Endothelial cell of umbilical vein (primary cell): ENCODE data around the gene NCKAP5. TPM values are rescaled to one million over a fixed set of nuclear protein-coding genes. Genes with fewer than 3 reads are reported as not detected.

Source experiments
- BruUV-seq: library from RNA; stranded (reverse); fragments of 400-500 nt; replicated peaks from 2 replicates; lab custom pipeline; 2021; lab: Mats Ljungman, UMichigan
- CTCF ChIA-PET: fragments of 300-600, 350-600 bp; sonication (Branson Sonifier 250); formaldehyde crosslinking; loops from one replicate; lab custom pipeline; 2021; ENCODE audit warnings: antibody characterized with exemption, inconsistent platforms; lab: Charles Lee
- POLR2A ChIA-PET: fragments of 300-600, 350-600 bp; sonication (Branson Sonifier 250); formaldehyde crosslinking; loops from one replicate; lab custom pipeline; 2021; ENCODE audit warnings: antibody characterized with exemption, inconsistent platforms; lab: Charles Lee
- DNase-seq: peaks from one replicate; pipeline ENCODE4 v3.0.0-alpha.2; 2011; ENCODE audit warnings: low read depth, low spot score
- FAIRE-seq: peaks from 2 replicates; lab custom pipeline; 2011; peaks lifted over from hg19 to GRCh38; lab: Jason Lieb, UNC
- H2AFZ ChIP-seq: 2 replicates; pipeline ENCODE4 v1.6.0; 2012; ENCODE audit warnings: low read depth, low read length, control low read depth, inconsistent platforms
- H3K27ac ChIP-seq: 2 replicates; pipeline ENCODE4 v1.5.1; 2011; ENCODE audit warnings: low read depth, mild to moderate bottlenecking, control low read depth, low read length, moderate library complexity; ENCODE audit not compliant: insufficient read depth
- H3K27me3 ChIP-seq, 2 experiments: 2 replicates each; pipeline versions ENCODE4 v1.6.0 to v1.6.1; 2011; ENCODE audit warnings: low read length in 2 of 2, mixed read lengths in 1 of 2; ENCODE audit not compliant: control insufficient read depth in 2 of 2, insufficient read depth in 2 of 2
- H3K36me3 ChIP-seq, 2 experiments: 2 replicates in 1 of 2; 3 replicates in 1 of 2; pipeline ENCODE4 v1.5.1; 2011; ENCODE audit warnings: low read length in 2 of 2, mild to moderate bottlenecking in 1 of 2, moderate library complexity in 1 of 2; ENCODE audit not compliant: control insufficient read depth in 2 of 2, insufficient read depth in 2 of 2; ENCODE audit errors: extremely low read depth in 1 of 2
- H3K4me1 ChIP-seq: 3 replicates; pipeline ENCODE4 v1.5.1; 2011; ENCODE audit warnings: mild to moderate bottlenecking, low read length; ENCODE audit not compliant: control insufficient read depth, insufficient read depth; ENCODE audit errors: extremely low read depth
- H3K4me2 ChIP-seq: 2 replicates; pipeline ENCODE4 v1.6.1; 2011; ENCODE audit warnings: low read length, control low read depth, mixed read lengths; ENCODE audit not compliant: insufficient read depth
- H3K4me3 ChIP-seq, 3 experiments: fragments of 200-600 bp in 1 of 3; sonication (generic), shearing (Covaris generic) in 1 of 3; replicated peaks in 1 of 3; 2 replicates each; pipeline ENCODE4 v1.5.1; 2011 to 2016; ENCODE audit warnings: control low read depth in 3 of 3, low read length in 3 of 3, mild to moderate bottlenecking in 2 of 3, inconsistent platforms in 1 of 3, low read depth in 1 of 3, moderate library complexity in 1 of 3; ENCODE audit not compliant: insufficient read depth in 1 of 3
- H3K79me2 ChIP-seq: 2 replicates; pipeline ENCODE4 v1.6.0; 2012; ENCODE audit warnings: low read length, inconsistent platforms; ENCODE audit not compliant: control insufficient read depth, insufficient read depth
- H3K9ac ChIP-seq: replicated peaks from 2 replicates; pipeline ENCODE3; 2011; ENCODE audit warnings: low read length, control low read depth; ENCODE audit not compliant: insufficient read depth; ENCODE audit errors: extremely low read depth
- H3K9me1 ChIP-seq: replicated peaks from 3 replicates; pipeline ENCODE4 v1.6.0; 2011; ENCODE audit warnings: mild to moderate bottlenecking, low read length; ENCODE audit not compliant: control insufficient read depth, insufficient read depth; ENCODE audit errors: extremely low read depth
- H3K9me3 ChIP-seq: replicated peaks from 2 replicates; pipeline ENCODE4 v1.5.1; 2012; ENCODE audit warnings: low read length, inconsistent platforms; ENCODE audit not compliant: control insufficient read depth, insufficient read depth
- H4K20me1 ChIP-seq: replicated peaks from 2 replicates; pipeline ENCODE3; 2011; ENCODE audit warnings: mild to moderate bottlenecking, low read length; ENCODE audit not compliant: control insufficient read depth, insufficient read depth; ENCODE audit errors: extremely low read depth
- CTCF ChIP-seq, 2 donors: IDR thresholded peaks; 1 replicate in 1 of 2; 2 replicates in 1 of 2; pipeline ENCODE4 v1.5.1; 2011; ENCODE audit warnings: low read length in 2 of 2, mild to moderate bottlenecking in 2 of 2, moderate library complexity in 2 of 2, control low read depth in 1 of 2, inconsistent platforms in 1 of 2, low read depth in 1 of 2; ENCODE audit not compliant: insufficient read depth in 1 of 2; ENCODE audit errors: extremely low read depth in 1 of 2
- EZH2 ChIP-seq: IDR thresholded peaks from 2 replicates; pipeline ENCODE4 v1.6.1; 2012; ENCODE audit warnings: borderline replicate concordance, low read depth, mild to moderate bottlenecking, moderate library complexity, low read length, inconsistent platforms; ENCODE audit not compliant: severe bottlenecking
- FOS ChIP-seq: IDR thresholded peaks from 2 replicates; pipeline ENCODE4 v1.6.1; 2011; ENCODE audit warnings: mild to moderate bottlenecking, low read length, moderate library complexity, borderline replicate concordance; ENCODE audit not compliant: insufficient read depth
- GATA2 ChIP-seq: IDR thresholded peaks from 2 replicates; pipeline ENCODE4 v1.7.0; 2011; ENCODE audit warnings: low read depth, mild to moderate bottlenecking, moderate library complexity, mixed read lengths, low read length; ENCODE audit not compliant: insufficient read length, insufficient read depth
- JUN ChIP-seq: IDR thresholded peaks from 2 replicates; pipeline ENCODE4 v1.6.1; 2011; ENCODE audit warnings: borderline replicate concordance, low read depth; ENCODE audit not compliant: insufficient read length, insufficient read depth
- MAX ChIP-seq: IDR thresholded peaks from 2 replicates; pipeline ENCODE4 v1.6.1; 2011; ENCODE audit not compliant: insufficient read depth, insufficient read length
- MYC ChIP-seq: IDR thresholded peaks from one replicate; pipeline ENCODE4 v1.6.1; 2011; ENCODE audit warnings: mild to moderate bottlenecking, low read depth, low read length
- POLR2A ChIP-seq: IDR thresholded peaks from 2 replicates; pipeline ENCODE4 v1.6.1; 2012; ENCODE audit warnings: low read depth, mild to moderate bottlenecking, control low read depth, low read length
- POLR2AphosphoS5 ChIP-seq: IDR thresholded peaks from 2 replicates; pipeline ENCODE4 v1.6.1; 2012; ENCODE audit warnings: low read depth, mild to moderate bottlenecking, control low read depth, low read length, moderate library complexity; ENCODE audit not compliant: insufficient read depth
- dilution Hi-C: fragments of 300-500 bp; cut with MboI; formaldehyde crosslinking; loops from one replicate; pipeline ENCODE4 v1.15.0; 2019; ENCODE audit warnings: low sequenced_read_pairs; ENCODE audit not compliant: extremely low pct_ligation_motif_present
- intact Hi-C: fragments of 100-400 bp; cut with micrococcal nuclease; formaldehyde crosslinking; loops from one replicate; pipeline ENCODE4 v1.10.0; 2022
- polyA plus RNA-seq, 4 experiments: library from polyadenylated mRNA; depleted of rRNA in 3 of 4; stranded (reverse) in 3 of 4; unstranded in 1 of 4; fragments of >200 nt; gene quantifications; 2 replicates each; pipeline versions ENCODE4 v1.2.1 to v1.2.3, GENCODE V29; 2011 to 2012; ENCODE audit warnings: missing spikeins in 1 of 4
- total RNA-seq: library from RNA; stranded (reverse); gene quantifications from 2 replicates; pipeline ENCODE4 v1.2.3, GENCODE V29; 2021

Gene NCKAP5
- total and polyA plus RNA-seq, 2 donors (not counting 3 experiments of a cell fraction or from before 2014, with no cell fraction given), result 0.47 to 3.3 TPM

DNA sequence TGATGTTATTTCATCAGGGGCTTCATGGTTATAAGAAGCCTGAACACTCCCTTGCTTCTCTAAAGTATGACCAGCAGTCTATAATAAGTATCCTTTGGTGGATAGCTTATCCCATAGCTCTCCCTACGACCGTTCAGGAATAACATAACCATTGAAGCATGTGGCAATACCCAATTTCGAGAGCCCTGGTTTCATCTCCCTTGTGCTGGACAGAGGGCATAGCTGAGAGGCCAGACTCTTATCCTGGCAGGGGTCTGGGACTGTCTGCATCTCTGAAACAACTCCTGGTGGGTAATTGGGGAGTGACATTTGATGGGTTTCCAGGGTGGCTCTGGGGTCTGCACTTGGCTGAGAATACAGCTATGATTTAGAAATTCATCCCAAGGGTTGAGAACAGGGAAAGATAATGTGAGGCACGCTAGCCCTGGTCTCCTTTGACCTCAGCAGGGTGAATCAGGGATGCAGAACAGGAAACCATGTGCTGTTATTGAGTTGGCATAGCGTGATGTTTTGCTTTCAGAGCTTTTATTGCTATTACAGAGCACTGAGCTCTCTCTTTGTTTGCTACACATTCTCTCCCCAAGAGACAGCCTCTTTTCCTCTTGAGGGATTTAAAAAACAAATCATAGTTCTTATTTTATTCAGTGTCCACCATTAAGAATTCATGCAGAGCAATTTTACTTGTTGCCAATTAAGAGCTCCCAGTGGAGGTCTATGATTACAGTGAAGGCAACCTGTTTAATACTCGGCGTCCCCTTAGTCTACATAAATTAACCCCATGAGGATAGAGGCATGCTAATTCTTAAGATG is 274.5 kb downstream of the NCKAP5 start:
- no peak overlapping the region for H2AFZ ChIP-seq

More for the DNA sequence above, 274.5 kb downstream of the NCKAP5 start:
- DNase-seq (peak; percentile 72), FAIRE-seq (peak; percentile 54)
- H3K9me1 ChIP-seq, result no peaks in the 10 kb centered on the region
- no peak overlapping the region for H3K4me3 ChIP-seq
- H3K4me1 ChIP-seq, result peaks cover 6% of the 10 kb centered on the region
- BruUV-seq, result no TSS peak
- H3K9ac ChIP-seq, result no peak overlapping the region
- H3K27me3 ChIP-seq, result no peaks in the 10 kb centered on the region
- no peaks in the 10 kb centered on the region for H3K79me2 ChIP-seq
- TF ChIP-seq EZH2, result no peak
- peak; percentile 34 for TF ChIP-seq FOS
- TF ChIP-seq CTCF (IDR thresholded peaks at IDR 0.05; ENCODE audit: extremely low read depth in 1 of 2, insufficient read depth in 1 of 2, low read depth in 1 of 2, low read length in 2 of 2), result no peak
- TF ChIP-seq POLR2A, result no peak
- TF ChIP-seq POLR2AphosphoS5, result no peak
- no peak for TF ChIP-seq MAX
- TF ChIP-seq GATA2, result no peak
- TF ChIP-seq JUN, result peak; percentile 14
- TF ChIP-seq MYC, result no peak
- ChIA-PET CTCF (interaction anchor here (0.8 to 1.0 kb wide), 3 partner anchors 11 to 746 kb away, joined by 3 to 4 read pairs (median 3); no protein-coding TSS in a partner anchor), POLR2A (no interaction called here)
- H4K20me1 ChIP-seq, result no peaks in the 10 kb centered on the region
- dilution Hi-C loops (no loop called here), intact Hi-C loops (no loop called here)
- no peaks in the 10 kb centered on the region for H3K9me3 ChIP-seq
- no peak overlapping the region for H3K27ac ChIP-seq
- no peak overlapping the region for H3K4me2 ChIP-seq
- H3K36me3 ChIP-seq, result no peaks in the 10 kb centered on the region
